HG03439 (cell line): Measurements from ENCODE around the gene TRPV3.
"Not testable (repeated sequence)": the region's sequence is repeated elsewhere in the genome, so short reads cannot be mapped to it uniquely, and the experiment has no call there.

ENCODE experiments used
- ATAC-seq: cut with Tn5 transposase; IDR thresholded peaks from one replicate; pipeline ENCODE4 v1.9.1; 2021; ENCODE audit warnings: mild to moderate bottlenecking, moderate library complexity; ENCODE audit not compliant: unreplicated experiment

The TRPV3 gene

GRCh38 chr17:3574231-3574630 is 16.6 kb upstream of the TRPV3 start:
- no peak for ATAC-seq

DNA sequence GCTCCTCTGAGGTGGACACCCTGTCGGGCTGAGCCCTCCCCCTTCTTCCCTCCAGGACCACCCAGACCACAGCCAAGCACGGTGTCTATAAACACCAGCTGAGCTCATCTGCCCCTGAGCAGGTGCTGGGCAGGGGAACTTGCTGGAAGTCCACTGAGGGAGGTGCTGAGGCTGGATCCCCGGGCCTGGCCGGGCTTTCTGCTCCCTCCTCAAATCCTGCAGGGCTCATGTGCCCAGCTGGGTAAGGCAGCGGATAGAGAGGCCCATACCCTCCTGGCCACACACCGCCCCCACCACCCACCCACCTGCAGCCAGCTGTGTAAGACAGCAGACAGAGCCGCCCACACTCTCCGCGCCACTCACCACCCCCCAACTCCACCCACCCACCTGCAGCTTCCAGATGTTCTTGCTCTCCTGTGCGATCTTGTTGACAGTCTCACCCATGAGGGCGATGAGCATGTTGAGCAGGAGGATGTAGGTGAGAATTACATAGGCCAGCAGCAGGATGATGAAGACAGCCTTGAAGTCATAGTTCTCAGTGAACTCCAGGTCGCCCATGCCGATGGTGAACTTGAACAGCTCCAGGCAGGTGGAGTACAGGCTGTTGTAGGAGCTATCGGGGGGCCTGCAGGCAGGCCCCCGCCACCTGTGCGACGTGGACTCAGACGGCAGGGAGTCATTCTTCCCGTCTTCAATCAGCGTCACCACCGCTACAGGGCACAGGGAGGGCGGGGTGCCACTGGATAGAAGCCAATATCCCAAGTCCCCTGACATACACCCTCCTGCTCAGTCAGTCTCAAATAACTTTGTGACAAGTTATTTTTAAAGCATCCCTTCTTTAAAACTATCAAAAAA is 15.9 kb upstream of the TRPV3 start:
- no peak for ATAC-seq

GRCh38 chr17:3572231-3572630 is 14.6 kb upstream of the TRPV3 start:
- ATAC-seq: no peak

GRCh38 chr17:3571043-3571900 is 13.7 kb upstream of the TRPV3 start:
- ATAC-seq: no peak

GRCh38 chr17:3569534-3570137 is 12.0 kb upstream of the TRPV3 start:
- ATAC-seq: no peak

DNA sequence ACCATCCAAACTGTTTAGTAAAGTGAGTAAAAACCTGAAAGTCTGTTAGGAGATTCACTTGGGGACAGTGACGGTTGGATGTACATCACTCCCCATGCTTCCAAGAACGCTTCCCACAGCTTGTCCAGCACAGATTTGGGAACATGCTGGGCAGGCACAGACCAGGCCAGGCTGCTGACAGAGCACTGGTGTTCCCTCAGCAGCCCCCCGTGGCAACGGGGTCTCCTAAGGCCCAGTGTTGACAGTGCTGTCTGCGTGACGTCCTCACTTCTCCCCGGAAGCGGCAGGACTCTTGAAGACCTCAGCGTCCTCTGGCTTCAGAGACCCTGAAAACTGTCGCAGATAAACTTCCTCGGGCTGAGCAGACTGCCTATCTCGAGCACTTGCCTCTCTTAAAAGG is 8.9 kb upstream of the TRPV3 start:
- no peak for ATAC-seq

DNA sequence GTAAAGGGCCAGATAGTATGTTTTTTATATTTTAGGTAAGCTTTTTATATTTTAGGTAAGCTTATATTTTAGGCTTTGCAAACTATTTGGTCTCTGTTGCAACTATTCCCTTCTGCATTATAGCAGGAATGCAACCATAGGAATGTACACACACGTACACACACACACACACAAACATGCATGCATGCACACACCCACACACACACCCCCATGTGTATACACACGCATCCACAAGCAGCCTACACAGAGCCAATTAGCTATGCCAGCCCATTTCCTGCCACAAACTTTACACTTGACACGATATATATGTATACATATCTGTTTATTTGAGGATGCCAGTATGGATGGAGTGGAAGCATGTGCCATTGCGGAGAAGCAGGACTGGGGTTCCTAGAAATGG is 7.5 kb upstream of the TRPV3 start:
- no peak for ATAC-seq

- not testable (repeated sequence) for ATAC-seq
Measured at GRCh38 chr17:3564241-3564640, 6.6 kb upstream of the TRPV3 start.

DNA sequence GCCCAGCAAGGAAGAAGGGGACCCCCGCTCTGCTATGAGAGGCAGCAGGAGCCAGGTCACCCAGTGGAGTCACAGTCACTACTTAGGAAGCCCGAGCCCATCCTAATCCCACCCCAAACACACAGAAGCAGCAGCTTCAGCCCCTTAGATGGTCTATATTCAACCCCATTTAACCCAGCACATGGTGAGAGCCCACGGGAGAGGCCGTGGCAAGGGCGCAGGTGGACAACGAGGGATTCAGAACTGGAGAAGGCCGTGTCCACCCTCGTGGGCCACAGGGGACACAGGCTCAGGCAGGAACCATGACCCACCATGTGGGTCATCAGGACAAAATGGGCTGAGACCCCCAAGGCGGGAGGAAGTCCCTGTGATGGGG is 1.6 kb upstream of the TRPV3 start:
- ATAC-seq: no peak

DNA sequence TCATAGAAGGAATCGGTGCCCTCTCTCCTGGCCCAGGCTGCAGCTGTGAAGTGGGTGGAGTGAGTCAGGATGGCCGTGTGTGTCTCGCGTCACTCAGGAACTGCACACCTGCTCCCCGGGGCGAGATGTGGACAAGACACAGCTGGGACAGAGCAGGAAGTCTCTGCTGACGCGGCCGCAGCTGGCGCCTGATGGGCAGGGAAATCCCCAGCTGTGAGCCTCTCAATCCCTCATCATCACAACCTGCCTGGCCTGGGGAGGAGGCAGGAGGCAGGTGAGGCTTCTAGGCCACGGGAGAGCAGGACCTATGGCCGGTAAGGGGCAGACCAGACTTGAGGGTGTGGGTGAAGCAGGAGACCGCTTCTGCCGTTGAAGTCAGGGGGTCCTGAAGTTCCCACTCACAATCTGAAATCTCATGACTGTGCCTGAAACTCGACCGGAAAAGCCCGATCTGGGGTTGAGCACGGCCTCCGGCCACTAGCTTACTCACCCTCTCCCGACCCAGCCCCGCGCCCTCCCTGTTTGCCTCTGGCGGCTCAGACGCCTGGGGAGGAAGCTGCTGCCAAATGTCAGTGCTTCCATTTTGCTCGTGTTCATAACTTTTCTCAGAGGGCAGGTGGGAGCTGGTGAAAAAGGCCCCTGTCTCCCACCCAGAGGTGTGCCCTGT is 1.1 kb upstream of the TRPV3 start:
- ATAC-seq: peak; percentile 68

- peak; percentile 7 for ATAC-seq
Measured at GRCh38 chr17:3556916-3557767, 470 bp downstream of the TRPV3 start.

DNA sequence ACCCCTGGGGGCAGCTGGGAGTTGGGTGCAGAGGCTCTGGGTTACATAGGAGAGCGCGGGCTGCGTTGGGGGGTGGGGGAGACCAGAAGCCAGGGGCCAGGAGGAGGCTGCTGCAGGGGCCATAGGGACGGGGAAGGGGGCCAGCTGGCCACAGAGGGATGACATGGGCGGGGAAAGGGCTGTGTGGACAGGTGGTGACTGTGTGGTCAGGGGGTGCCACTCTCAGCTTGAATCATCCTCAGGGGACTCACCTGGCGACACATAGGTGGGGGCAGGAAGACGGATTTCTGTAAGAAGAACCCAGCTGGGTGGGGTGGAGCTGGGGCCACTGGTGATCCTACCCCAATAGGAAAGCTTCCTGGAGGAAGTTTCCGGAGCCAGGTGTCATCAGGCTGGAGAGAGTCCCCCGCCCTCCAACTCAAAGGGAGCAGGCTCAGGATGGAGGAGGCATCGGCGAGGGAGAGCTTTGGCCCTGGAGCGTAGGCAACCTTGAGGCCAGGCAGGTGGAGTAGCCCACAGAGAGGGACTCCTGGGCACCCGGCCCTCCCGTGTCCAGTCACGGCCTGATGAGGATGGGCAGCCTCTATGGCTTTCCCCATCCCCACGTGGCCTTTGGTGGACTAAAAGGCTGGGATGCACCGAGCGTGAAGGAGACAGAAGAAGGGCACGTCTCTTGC is 1.2 kb downstream of the TRPV3 start:
- no peak for ATAC-seq

DNA sequence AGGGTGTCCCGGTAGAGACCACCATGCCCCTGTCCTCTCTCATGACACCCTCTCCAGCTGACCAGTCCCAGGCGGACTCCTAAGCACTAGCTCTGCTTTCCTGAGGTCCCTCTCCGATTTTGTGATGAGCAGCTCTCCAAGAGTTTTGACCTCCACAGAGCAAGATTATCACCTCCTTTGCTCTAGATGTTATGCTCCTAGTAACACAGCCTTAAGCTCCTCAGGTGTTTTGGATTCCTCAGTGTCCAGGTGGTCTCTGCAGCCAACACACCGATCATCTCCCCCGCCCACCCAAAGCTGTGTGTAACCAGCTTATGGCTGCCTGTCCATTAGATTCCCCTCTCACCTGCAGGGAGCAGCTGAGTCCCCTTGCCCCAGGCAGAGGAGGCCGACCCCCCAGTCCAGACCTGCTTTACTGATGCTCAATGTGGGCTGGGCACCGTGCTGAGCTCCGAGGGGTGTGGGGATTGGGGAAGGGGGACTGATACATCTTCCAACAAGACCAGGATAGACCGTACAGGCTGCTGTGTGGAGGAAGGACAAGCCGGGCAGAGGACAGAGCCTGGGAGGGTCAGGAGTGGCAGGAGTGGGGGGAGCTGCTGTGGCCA is 2.3 kb downstream of the TRPV3 start:
- no peak for ATAC-seq

DNA sequence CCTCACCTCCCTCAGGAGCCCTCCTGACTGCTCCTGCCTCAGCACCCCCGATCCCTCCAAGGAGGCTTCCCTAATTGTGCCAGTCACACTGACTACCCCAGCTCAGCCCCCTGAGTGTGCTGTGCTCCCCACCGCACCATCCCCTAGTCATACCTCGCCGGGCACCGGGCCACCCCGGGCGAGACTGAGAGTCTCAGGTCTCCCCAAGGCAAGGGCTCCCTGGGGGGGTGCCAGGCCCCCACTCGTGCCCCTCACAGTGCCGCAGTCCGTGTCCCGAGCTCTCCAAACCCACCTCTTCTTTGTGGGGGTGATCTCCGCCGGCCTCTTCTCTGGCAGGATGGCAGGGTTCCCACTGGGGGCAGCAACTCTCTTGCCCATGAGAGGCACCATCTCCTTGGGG is 3.2 kb downstream of the TRPV3 start:
- no peak for ATAC-seq

DNA sequence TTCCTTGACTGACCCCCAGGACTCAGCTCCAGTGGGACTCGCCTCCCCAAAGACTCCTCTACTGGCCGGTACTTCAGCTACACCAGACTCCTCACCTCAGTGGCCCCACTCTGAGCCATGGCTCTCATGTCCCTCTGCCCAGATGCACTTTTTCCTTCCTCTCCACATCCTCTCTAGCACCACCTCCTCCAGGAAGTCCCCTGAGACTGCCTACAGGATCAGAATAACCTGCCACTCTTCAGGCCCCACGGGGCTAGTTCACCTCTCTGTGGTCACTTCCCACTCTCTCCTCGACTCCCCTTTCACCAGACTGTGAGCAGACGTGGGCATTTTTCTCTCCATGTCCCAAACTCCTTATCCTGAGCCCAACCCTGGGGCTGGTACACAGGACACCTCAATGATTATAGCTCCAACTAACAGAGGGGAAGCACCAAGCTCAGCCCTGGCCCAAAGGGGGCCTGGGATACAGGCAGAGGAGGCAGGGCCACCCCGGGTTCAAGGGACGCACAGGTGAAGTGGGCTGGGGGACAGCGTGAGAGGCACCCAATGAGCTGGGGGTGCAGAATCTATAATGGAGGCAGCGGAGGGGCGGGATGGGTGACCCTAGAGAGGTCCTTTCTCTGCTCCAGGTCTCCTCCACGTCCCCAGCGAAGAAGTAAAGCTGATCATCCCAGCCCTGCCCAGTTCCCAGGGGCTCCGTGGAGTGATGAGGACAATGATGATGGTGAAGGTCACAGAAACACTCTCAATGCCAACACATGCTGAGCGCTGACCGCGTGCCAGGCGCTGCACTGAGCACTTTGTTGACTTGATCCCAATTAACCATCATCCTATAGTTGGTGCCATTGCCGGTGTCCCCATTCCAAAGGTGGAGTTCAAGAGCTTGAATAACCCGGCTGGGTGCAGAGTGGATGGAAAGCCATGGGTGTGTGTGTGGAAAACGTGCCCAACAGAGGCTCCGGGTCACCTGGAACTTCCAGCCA is 3.9 kb downstream of the TRPV3 start:
- no peak for ATAC-seq

- no peak for ATAC-seq
Measured at GRCh38 chr17:3552916-3553315, 4.7 kb downstream of the TRPV3 start.

DNA sequence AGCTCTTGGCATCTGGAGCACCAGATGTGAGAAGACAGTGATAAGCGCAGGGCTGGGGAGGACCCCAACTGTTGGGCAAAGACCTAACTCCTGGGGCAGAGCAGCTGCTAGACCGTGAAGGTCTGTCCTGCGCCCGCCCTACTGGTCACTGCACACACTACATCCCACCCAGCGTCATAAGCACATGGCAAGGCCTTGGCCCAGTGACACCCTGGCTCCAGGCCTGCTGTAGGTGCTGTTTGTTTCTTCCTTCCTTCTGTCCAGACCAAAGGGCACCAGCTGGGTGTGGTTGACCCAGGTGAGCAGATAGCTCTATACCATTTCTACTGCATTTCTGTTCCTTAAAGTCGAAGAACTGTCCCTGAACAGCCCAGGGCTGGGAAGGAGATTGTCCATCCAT is 6.4 kb downstream of the TRPV3 start:
- ATAC-seq: no peak

DNA sequence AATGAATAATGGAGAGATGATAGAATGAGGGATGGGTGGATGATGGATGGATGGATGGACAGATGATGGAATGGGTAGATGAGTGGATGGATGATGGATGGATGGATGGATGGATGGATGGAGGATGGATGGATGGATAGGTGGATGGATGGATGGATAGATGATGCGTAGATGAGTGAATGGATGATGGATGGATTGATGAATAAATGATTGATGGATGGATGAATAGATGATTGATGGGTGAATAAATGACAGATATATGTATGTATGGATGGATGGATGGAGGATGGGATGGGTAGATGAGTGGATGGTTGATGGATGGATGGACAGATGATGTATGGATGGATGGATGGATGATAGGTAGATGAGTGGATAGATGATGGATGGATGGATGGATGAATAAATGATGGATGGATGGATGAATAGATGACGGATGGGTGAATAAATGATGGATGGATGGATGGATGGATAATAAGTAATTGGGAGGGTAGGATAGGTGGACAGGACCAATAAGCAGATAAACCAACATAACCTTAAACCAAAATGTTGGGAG is 7.9 kb downstream of the TRPV3 start:
- ATAC-seq: no peak
